Heart left ventricle (tissue), 16 donors: ENCODE results near the gene AXDND1. TPM values are rescaled to one million over a fixed set of nuclear protein-coding genes. Genes with fewer than 3 reads are reported as not detected.

Experiments used
- ATAC-seq, 4 donors: fragments of 200-7000 bp; cut with Tn5 transposase; one replicate each; pipeline ENCODE4 v1.9.1; 2020 to 2022; ENCODE audit warnings: moderate library complexity in 4 of 4, mild to moderate bottlenecking in 3 of 4, moderate number of reproducible peaks in 1 of 4
- DNase-seq, 5 donors: peaks; one replicate each; pipeline ENCODE4 v3.0.0-alpha.2; 2020
- H3K27ac ChIP-seq, 12 donors: fragments of 200-600 bp; sonication (generic) in 4 of 12; one replicate each; pipeline versions ENCODE4 v1.5.0 to v1.8.0; 2016 to 2022; ENCODE audit warnings: mild to moderate bottlenecking in 2 of 12
- H3K27me3 ChIP-seq, 9 donors: fragments of 200-600 bp; sonication (generic) in 2 of 9; one replicate each; pipeline versions ENCODE4 v1.5.1 to v1.8.0; 2016 to 2022; ENCODE audit warnings: mild to moderate bottlenecking in 3 of 9
- H3K36me3 ChIP-seq, 9 donors: fragments of 200-600 bp; sonication (generic) in 2 of 9; one replicate each; pipeline versions ENCODE4 v1.5.0 to v1.8.0; 2018 to 2022; ENCODE audit warnings: mild to moderate bottlenecking in 2 of 9
- H3K4me1 ChIP-seq, 12 donors: fragments of 200-600 bp; sonication (generic) in 4 of 12; one replicate each; pipeline versions ENCODE4 v1.5.0 to v1.8.0; 2016 to 2022; ENCODE audit warnings: mild to moderate bottlenecking in 3 of 12
- H3K4me3 ChIP-seq, 12 donors: fragments of 200-600 bp; sonication (generic) in 4 of 12; one replicate each; pipeline versions ENCODE4 v1.5.0 to v1.8.0; 2017 to 2022; ENCODE audit warnings: mild to moderate bottlenecking in 9 of 12, moderate library complexity in 4 of 12
- H3K9me3 ChIP-seq, 12 donors: fragments of 200-600 bp; sonication (generic) in 4 of 12; one replicate each; pipeline versions ENCODE4 v1.5.0 to v1.8.0; 2016 to 2022; ENCODE audit warnings: mild to moderate bottlenecking in 1 of 12
- POLR2A ChIP-seq, 2 donors: fragments of 450-650 bp; IDR thresholded peaks; one replicate each; pipeline ENCODE4 v1.6.1; 2017; ENCODE audit warnings: antibody characterized with exemption in 2 of 2, mild to moderate bottlenecking in 2 of 2, moderate library complexity in 2 of 2
- WGBS, 4 donors: extraction: QIAGEN DNeasy Blood & Tissue Kit in 2 of 4; methylation state at CpG; one replicate each; pipeline versions ENCODE4 v1.1.5 to v1.1.7; 2013 to 2018; 5-methylcytosine and 5-hydroxymethylcytosine counted together
- intact Hi-C, 10 donors: fragments of 100-400 bp; cut with DNase I; formaldehyde crosslinking; loops; one replicate each; pipeline versions ENCODE4 v1.11.1 to v1.14.2; 2022
- polyA plus RNA-seq, 2 donors: library from polyadenylated mRNA; stranded (reverse); fragments of 200-250 nt; gene quantifications; one replicate each; pipeline ENCODE4 v1.2.3, GENCODE V29; 2013
- total RNA-seq, 9 donors: library from RNA; depleted of rRNA in 2 of 9; stranded (reverse); fragments of >200 nt in 2 of 9; fragmentation: NEBNext Ultra II Directional in 3 of 9; extraction: Animal tissue kit (Norgen Biotek cat#: 25700) in 3 of 9; gene quantifications; one replicate each; pipeline versions ENCODE4 v1.1.0 to v1.2.4, GENCODE V29; 2016 to 2023
- TF ChIP-seq, protein P1 (sequence below), 12 donors: fragments of 200-600 bp; sonication (generic) in 4 of 12; IDR thresholded peaks; one replicate each; pipeline versions ENCODE4 v1.5.0 to v1.8.0; 2018 to 2022; ENCODE audit warnings: antibody characterized with exemption in 12 of 12, mild to moderate bottlenecking in 5 of 12
- donor health status: ischemic (EF 13 %, LVEDD 7.1; RV severe dilation, severe dysfunction).
- donor health status: healthy with polysubstance abuse.
- donor health status: DM: no; HTN: yes; CAD: no.
- donor health status: DM: no; HTN: no; CAD: no.
- donor health status: ischemic (EF 25% LVEDD 6.9; RV normal size, moderate dysfunction).
- donor health status: ischemic (EF 25% LVEDD 5.7; RV mildly dilated, moderate dysfunction).
- donor health status: healthy.
- donor health status: DM: yes; HTN: yes; CAD: no.
- donor health status: ischemic (EF 35%, LVEDD 5.7; RV mildly dilated, moderate dysfunction).
- donor health status: nonischemic (EF 11% LVEDD 7.7; RV severe dilation, severe dysfunction).
- donor health status: DM: yes; HTN: yes; CAD: no.
- donor health status: PGD.
- donor health status: ischemic (EF 29% LVEDD 5.4; RV normal size, mild dysfunction).
- donor health status: nonischemic (EF 23%, LVEDD 6.1; RV moderate dilation, normal function).

The AXDND1 gene
- total and polyA plus RNA-seq, 11 donors = 0.08 to 0.16 TPM; not detected in 9

DNA sequence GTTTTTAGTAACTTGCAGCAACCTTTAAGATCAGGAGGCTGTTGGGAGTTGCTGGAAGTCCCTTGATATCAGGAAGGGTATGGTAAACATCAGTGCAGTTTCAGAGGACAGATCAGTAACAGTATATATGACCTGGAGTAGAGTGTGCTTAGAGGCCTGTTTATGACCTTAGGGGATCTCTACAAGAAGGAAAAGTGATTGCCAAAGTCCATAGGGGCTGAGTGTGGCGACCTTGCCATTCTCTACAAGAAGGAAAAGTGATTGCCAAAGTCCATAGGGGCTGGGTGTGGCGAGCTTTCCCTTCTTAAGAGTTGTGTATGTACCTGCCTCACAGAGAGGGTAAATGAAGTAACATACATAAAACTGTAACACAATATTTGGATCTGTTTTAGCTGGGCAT is 28.5 kb upstream of the AXDND1 start:
- Histone ChIP-seq H3K4me1 (peaks cover 0 to 7% (median 0%) of the 10 kb centered on the region in 12 donors), H3K27ac (no peak overlapping the region), H3K27me3 (no peaks in the 10 kb centered on the region), H3K9me3 (no peaks in the 10 kb centered on the region), H3K4me3 (no peak overlapping the region), H3K36me3 (peaks cover 0 to 62% (median 34%) of the 10 kb centered on the region in 9 donors)
- 85 to 100% (median 93%) methylated on average over 2 of the region's 2 CpGs for WGBS, 4 donors
- intact Hi-C loops = no loop called here
- DNase-seq (no peak), ATAC-seq (no peak)
- TF ChIP-seq, protein P1, sequence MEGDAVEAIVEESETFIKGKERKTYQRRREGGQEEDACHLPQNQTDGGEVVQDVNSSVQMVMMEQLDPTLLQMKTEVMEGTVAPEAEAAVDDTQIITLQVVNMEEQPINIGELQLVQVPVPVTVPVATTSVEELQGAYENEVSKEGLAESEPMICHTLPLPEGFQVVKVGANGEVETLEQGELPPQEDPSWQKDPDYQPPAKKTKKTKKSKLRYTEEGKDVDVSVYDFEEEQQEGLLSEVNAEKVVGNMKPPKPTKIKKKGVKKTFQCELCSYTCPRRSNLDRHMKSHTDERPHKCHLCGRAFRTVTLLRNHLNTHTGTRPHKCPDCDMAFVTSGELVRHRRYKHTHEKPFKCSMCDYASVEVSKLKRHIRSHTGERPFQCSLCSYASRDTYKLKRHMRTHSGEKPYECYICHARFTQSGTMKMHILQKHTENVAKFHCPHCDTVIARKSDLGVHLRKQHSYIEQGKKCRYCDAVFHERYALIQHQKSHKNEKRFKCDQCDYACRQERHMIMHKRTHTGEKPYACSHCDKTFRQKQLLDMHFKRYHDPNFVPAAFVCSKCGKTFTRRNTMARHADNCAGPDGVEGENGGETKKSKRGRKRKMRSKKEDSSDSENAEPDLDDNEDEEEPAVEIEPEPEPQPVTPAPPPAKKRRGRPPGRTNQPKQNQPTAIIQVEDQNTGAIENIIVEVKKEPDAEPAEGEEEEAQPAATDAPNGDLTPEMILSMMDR (IDR thresholded peaks at IDR 0.05) = no peak
- TF ChIP-seq POLR2A (IDR thresholded peaks at IDR 0.05) = no peak

DNA sequence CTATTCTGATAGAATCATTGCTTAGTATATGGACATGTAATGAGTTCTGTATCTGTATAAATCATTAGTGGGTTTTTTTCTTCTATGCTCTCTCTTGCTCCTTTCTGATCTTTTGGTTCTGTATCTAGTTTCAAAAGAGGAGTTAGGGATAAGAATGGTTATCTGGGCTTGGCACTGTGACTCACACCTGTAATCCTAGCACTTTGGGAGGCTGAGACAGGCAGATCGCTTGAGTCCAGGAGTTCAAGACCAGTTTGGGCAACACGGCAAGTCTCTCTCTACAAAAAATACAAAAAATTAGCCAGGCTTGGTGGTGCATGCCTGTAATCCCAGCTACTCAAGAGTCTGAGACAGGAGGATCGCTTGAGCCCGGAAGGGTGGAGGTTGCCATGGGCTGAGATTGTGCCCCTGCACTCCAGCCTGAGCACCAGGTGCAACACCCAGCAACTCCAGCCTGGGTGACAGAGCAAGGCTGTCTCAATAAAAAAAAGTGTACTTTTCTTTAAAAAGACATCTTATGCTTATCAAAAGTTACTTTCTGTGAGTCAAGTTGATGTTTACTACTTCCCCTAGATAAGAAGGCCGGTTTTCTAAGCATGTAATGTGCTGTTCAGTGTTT is 27.7 kb upstream of the AXDND1 start:
- intact Hi-C loops = no loop called here
- ATAC-seq (no peak), DNase-seq (no peak)
- Histone ChIP-seq H3K27ac (no peak overlapping the region), H3K27me3 (no peaks in the 10 kb centered on the region), H3K4me1 (peaks cover 0 to 7% (median 0%) of the 10 kb centered on the region in 12 donors), H3K4me3 (no peak overlapping the region), H3K36me3 (peaks cover 0 to 70% (median 40%) of the 10 kb centered on the region in 9 donors), H3K9me3 (no peaks in the 10 kb centered on the region)
- 88 to 93% (median 90%) methylated on average over 5 of the region's 5 CpGs for WGBS, 4 donors
- no peak for TF ChIP-seq POLR2A (IDR thresholded peaks at IDR 0.05)
- TF ChIP-seq, protein P1 (IDR thresholded peaks at IDR 0.05) = no peak

DNA sequence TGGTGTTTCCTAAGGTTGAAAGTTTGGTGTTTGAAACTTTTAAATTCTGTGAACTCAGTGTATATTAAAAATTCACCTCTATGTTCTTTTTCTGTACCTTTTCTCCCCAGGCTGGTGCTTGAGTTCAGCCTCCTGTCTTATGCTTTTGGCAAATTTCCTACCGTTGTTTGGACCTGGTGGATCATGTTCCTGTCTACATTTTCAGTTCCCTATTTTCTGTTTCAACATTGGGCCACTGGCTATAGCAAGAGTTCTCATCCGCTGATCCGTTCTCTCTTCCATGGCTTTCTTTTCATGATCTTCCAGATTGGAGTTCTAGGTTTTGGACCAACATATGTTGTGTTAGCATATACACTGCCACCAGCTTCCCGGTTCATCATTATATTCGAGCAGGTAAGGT is 24.9 kb upstream of the AXDND1 start:
- 93 to 97% (median 93%) methylated on average over 5 of the region's 5 CpGs for WGBS, 4 donors
- intact Hi-C loops = no loop called here
- Histone ChIP-seq H3K4me1 (peaks cover 0 to 7% (median 0%) of the 10 kb centered on the region in 12 donors), H3K4me3 (no peak overlapping the region), H3K36me3 (peaks cover 0 to 85% (median 63%) of the 10 kb centered on the region in 9 donors), H3K27ac (no peak overlapping the region), H3K27me3 (no peaks in the 10 kb centered on the region), H3K9me3 (no peaks in the 10 kb centered on the region)
- TF ChIP-seq, protein P1 (IDR thresholded peaks at IDR 0.05) = no peak
- DNase-seq (no peak), ATAC-seq (no peak)

DNA sequence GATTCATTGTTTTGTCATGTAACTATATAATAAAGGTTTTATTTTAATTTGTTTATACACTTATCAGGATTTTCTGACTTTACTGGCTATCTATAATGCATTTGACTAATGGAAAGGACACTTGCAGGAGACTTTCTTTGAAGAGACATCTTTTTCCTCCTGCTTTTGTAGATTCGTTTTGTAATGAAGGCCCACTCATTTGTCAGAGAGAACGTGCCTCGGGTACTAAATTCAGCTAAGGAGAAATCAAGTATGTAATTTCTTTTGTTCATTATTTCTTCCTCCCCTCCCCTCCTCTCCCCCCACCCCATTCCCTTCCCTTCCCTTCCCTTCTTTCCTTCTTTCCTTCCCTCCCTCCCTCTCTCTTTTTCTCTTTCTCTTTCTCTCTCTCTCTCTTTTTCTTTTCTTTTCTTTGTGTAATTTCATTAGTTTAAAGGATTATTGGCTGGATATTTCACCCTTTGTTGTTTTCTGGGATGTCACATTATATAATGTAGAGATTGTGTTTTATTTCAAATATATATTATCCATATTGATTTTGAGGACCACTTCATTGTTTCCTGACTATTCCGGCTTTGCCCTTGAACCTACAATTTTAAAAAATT is 23.7 kb upstream of the AXDND1 start:
- 85 to 91% (median 89%) methylated on average over 4 of the region's 4 CpGs for WGBS, 4 donors
- no peaks in the 10 kb centered on the region for H3K9me3 ChIP-seq
- no peak overlapping the region for H3K4me3 ChIP-seq
- H3K4me1 ChIP-seq = peaks cover 0 to 7% (median 0%) of the 10 kb centered on the region in 12 donors
- DNase-seq = no peak
- intact Hi-C loops = no loop called here
- no peaks in the 10 kb centered on the region for H3K27me3 ChIP-seq
- TF ChIP-seq, protein P1 (IDR thresholded peaks at IDR 0.05) = no peak
- no peak overlapping the region for H3K27ac ChIP-seq
- ATAC-seq = no peak
- peaks cover 0 to 94% (median 74%) of the 10 kb centered on the region in 9 donors for H3K36me3 ChIP-seq
